Measurements from ENCODE around the gene PRTN3.

PRTN3 gene

GRCh38 chr19:803686-804418 lies 36.9 kb upstream of the PRTN3 start:
- no peak for DNase-seq (ENCODE audit: low spot score)

GRCh38 chr19:804419-805165 lies 36.2 kb upstream of the PRTN3 start:
- no peak for DNase-seq (ENCODE audit: low spot score)

- DNase-seq (ENCODE audit: low spot score) = no peak
Observed at GRCh38 chr19:805166-805551, 35.6 kb upstream of the PRTN3 start.

- DNase-seq (ENCODE audit: low spot score) = no peak
Observed at GRCh38 chr19:805600-806550, 34.9 kb upstream of the PRTN3 start.

GRCh38 chr19:806815-807421 lies 33.9 kb upstream of the PRTN3 start:
- no peak for DNase-seq (ENCODE audit: low spot score)

- DNase-seq (ENCODE audit: low spot score) = no peak
Observed at GRCh38 chr19:807627-808422, 33.0 kb upstream of the PRTN3 start.

GRCh38 chr19:808423-808775 lies 32.4 kb upstream of the PRTN3 start:
- no peak for DNase-seq (ENCODE audit: low spot score)

GRCh38 chr19:810077-810855 lies 30.5 kb upstream of the PRTN3 start:
- DNase-seq (ENCODE audit: low spot score) = no peak

GRCh38 chr19:810883-811489 lies 29.8 kb upstream of the PRTN3 start:
- no peak for DNase-seq (ENCODE audit: low spot score)

GRCh38 chr19:811506-812048 lies 29.2 kb upstream of the PRTN3 start:
- no peak for DNase-seq (ENCODE audit: low spot score)

GRCh38 chr19:812049-812746 lies 28.6 kb upstream of the PRTN3 start:
- DNase-seq (ENCODE audit: low spot score) = no peak

GRCh38 chr19:812747-813218 lies 28.0 kb upstream of the PRTN3 start:
- no peak for DNase-seq (ENCODE audit: low spot score)

- no peak for DNase-seq (ENCODE audit: low spot score)
Observed at GRCh38 chr19:813219-814151, 27.3 kb upstream of the PRTN3 start.

GRCh38 chr19:814152-815078 lies 26.4 kb upstream of the PRTN3 start:
- no peak for DNase-seq (ENCODE audit: low spot score)

GRCh38 chr19:815079-815774 lies 25.6 kb upstream of the PRTN3 start:
- DNase-seq (ENCODE audit: low spot score) = no peak

Measured in GM03348 (cell line).